Muscle layer of duodenum (tissue), 2 donors: ENCODE measurements around the gene CTIF.

Experiments
- H3K27ac ChIP-seq: one replicate; pipeline ENCODE4 v1.7.0; 2013; ENCODE audit warnings: mild to moderate bottlenecking, low read length
- H3K27me3 ChIP-seq: one replicate; pipeline ENCODE4 v1.7.0; 2013; ENCODE audit warnings: low read depth, mild to moderate bottlenecking, control low read depth, low read length
- H3K36me3 ChIP-seq, 2 donors: one replicate each; pipeline ENCODE4 v1.7.0; 2013; ENCODE audit warnings: low read length in 2 of 2, control low read depth in 1 of 2, mild to moderate bottlenecking in 1 of 2; ENCODE audit not compliant: insufficient read depth in 2 of 2, control insufficient read depth in 1 of 2
- H3K4me1 ChIP-seq, 2 donors: one replicate each; pipeline ENCODE4 v1.7.0; 2013; ENCODE audit warnings: low read length in 2 of 2, mild to moderate bottlenecking in 2 of 2, control low read depth in 1 of 2, moderate library complexity in 1 of 2; ENCODE audit not compliant: insufficient read depth in 2 of 2, control insufficient read depth in 1 of 2
- H3K4me3 ChIP-seq, 2 donors: one replicate each; pipeline ENCODE4 v1.7.0; 2013; ENCODE audit warnings: low read length in 2 of 2, low read depth in 1 of 2, mild to moderate bottlenecking in 1 of 2
- H3K9me3 ChIP-seq, 2 donors: one replicate each; pipeline ENCODE4 v1.7.0; 2013; ENCODE audit warnings: low read length in 2 of 2, control low read depth in 1 of 2, mild to moderate bottlenecking in 1 of 2; ENCODE audit not compliant: control insufficient read depth in 1 of 2
- donor health status: healthy.

The CTIF gene

GRCh38 chr18:48827291-48828193, 288.7 kb downstream of the CTIF start:
- H3K27ac ChIP-seq = peak overlapping the region; percentile 45
- H3K4me1 ChIP-seq = peaks cover 8 to 27% of the 10 kb centered on the region in 2 donors
- no peaks in the 10 kb centered on the region for H3K9me3 ChIP-seq
- peaks cover 0 to 3% of the 10 kb centered on the region in 2 donors for H3K36me3 ChIP-seq
- peak overlapping the region in 1 of 2 donors; percentile 26 for H3K4me3 ChIP-seq
- no peaks in the 10 kb centered on the region for H3K27me3 ChIP-seq

- peak overlapping the region; percentile 45 for H3K27ac ChIP-seq
- peak overlapping the region in 1 of 2 donors; percentile 26 for H3K4me3 ChIP-seq
- H3K4me1 ChIP-seq = peaks cover 12 to 27% of the 10 kb centered on the region in 2 donors
Measured at GRCh38 chr18:48828194-48828545, 289.3 kb downstream of the CTIF start.

DNA sequence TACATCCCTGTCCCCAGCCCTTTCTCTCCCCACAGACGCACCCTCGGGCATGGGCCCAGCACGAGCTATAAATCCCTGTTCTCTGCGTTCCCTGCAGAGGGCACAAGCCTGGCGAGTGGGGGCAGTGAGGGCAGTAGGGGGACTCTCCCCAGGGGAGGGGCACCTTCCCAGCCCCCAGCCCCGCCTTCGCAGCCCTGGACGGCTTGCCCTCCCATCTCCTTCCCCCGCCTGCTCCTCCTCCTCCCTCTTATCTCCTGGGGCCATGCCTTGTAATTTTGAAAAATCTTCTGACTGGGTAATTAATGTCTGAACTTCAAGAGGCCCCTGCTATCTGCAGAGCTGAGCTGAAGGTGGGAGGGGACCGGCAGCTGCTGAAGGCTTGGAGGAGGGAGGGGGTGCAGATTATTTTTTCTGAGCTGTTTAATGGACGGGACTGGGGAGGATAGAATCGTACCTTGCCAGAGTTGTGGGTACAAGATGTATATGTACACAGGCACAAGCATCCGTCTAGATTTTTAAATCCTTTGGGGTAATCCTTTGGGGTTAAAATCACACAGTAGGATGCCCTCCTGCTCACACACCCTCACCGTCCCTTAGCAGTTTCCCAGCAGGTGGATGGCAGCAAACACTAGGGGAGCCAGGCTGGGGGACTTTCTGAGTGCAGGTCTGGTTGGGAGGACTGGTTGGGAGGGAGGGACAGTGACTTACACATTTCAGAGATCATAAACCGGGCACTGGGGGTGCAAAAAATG, 290.0 kb downstream of the CTIF start:
- H3K27me3 ChIP-seq = no peaks in the 10 kb centered on the region
- peaks cover 0 to 6% of the 10 kb centered on the region in 2 donors for H3K36me3 ChIP-seq
- peaks cover 12 to 27% of the 10 kb centered on the region in 2 donors for H3K4me1 ChIP-seq
- H3K4me3 ChIP-seq = no peak overlapping the region
- H3K9me3 ChIP-seq = no peaks in the 10 kb centered on the region
- peak overlapping the region; percentile 45 for H3K27ac ChIP-seq

More at GRCh38 chr18:48828194-48828545, 289.3 kb downstream of the CTIF start:
- H3K36me3 ChIP-seq = peaks cover 0 to 6% of the 10 kb centered on the region in 2 donors
- H3K27me3 ChIP-seq = no peaks in the 10 kb centered on the region
- no peaks in the 10 kb centered on the region for H3K9me3 ChIP-seq

- H3K4me3 ChIP-seq = no peak overlapping the region
- H3K36me3 ChIP-seq = peaks cover 0 to 6% of the 10 kb centered on the region in 2 donors
- H3K9me3 ChIP-seq = no peaks in the 10 kb centered on the region
- no peaks in the 10 kb centered on the region for H3K27me3 ChIP-seq
- peaks cover 12 to 27% of the 10 kb centered on the region in 2 donors for H3K4me1 ChIP-seq
- no peak overlapping the region for H3K27ac ChIP-seq
Measured at GRCh38 chr18:48829443-48830149, 290.8 kb downstream of the CTIF start.

DNA sequence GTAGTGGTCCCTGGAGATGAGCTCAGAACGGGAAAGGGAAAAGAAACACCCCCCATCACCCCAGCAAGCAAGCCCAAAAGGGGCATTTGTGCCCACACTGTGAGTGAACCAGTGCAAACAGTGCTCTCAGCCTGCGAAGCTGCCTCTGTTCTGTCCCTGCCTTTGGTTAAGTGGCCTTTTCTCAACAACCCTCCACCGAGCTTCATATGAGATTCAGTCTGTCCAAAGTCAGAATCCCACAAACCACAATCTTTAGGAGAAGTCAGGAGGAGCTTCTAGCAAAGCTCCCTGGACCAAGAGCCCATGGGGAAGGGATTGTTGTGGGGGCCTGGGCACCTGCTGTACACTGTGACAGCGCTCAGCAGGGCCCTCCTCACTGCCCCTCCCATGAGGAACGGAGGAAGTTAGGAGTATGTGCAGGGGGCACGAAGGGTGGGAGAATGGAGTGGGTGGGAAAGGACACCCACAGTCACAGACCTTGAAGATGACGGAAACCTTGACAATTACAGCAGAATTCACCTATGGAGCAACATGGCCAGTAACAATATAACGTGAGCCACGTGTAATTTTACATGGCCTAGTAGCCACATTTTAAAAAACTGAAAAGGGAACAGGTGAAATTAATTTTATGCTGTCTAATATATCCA, 292.4 kb downstream of the CTIF start:
- H3K36me3 ChIP-seq = peaks cover 0 to 6% of the 10 kb centered on the region in 2 donors
- peaks cover 12 to 22% of the 10 kb centered on the region in 2 donors for H3K4me1 ChIP-seq
- no peaks in the 10 kb centered on the region for H3K9me3 ChIP-seq
- no peak overlapping the region for H3K27ac ChIP-seq
- H3K27me3 ChIP-seq = no peaks in the 10 kb centered on the region
- H3K4me3 ChIP-seq = no peak overlapping the region

GRCh38 chr18:48831802-48832201, 293.0 kb downstream of the CTIF start:
- H3K27ac ChIP-seq = no peak overlapping the region
- no peak overlapping the region for H3K4me3 ChIP-seq
- peaks cover 12 to 22% of the 10 kb centered on the region in 2 donors for H3K4me1 ChIP-seq
- H3K9me3 ChIP-seq = no peaks in the 10 kb centered on the region
- H3K27me3 ChIP-seq = no peaks in the 10 kb centered on the region
- peaks cover 0 to 6% of the 10 kb centered on the region in 2 donors for H3K36me3 ChIP-seq

DNA sequence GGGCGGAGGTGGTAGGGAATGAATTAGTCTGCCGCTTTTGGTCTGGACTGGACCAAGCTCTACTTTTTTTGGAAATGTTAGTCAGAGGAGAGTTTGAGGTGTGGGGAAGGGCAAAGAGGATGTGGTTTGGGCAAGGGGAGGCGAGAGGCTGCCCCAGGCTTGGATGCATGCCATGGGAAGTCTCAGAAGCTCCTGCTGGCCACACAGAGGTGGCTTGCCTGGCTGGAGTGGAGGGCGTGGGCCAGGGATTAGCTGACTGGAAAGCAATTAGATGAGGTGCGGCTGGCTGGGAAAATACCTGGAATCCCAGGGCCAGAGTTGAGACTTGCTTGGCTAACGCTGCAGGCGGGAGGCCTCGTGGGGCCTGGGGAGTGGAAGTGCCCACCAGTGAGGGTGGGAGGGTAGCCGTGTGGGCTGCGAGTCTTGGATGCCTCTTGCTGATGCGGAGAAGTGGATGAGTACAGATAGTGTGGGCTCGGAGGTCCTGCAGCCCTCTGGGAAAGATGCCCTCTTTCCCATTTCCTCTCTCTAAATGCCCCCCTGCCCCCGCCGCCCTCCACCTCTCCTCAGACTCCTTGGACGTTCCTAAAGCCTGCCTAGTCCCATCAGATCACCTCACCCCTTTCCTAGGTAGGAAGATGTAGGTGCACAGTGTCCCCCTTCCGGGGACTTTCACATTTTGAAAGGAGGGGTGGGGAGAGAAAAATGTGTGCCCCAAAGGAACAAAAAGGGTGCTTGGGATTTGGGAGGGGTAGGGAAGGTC, 294.3 kb downstream of the CTIF start:
- H3K4me1 ChIP-seq = peaks cover 10 to 18% of the 10 kb centered on the region in 2 donors

GRCh38 chr18:48833701-48834412, 295.0 kb downstream of the CTIF start:
- H3K27me3 ChIP-seq = no peaks in the 10 kb centered on the region
- H3K4me1 ChIP-seq = peaks cover 6 to 11% of the 10 kb centered on the region in 2 donors
- H3K4me3 ChIP-seq = no peak overlapping the region
- H3K9me3 ChIP-seq = no peaks in the 10 kb centered on the region
- peaks cover 0 to 6% of the 10 kb centered on the region in 2 donors for H3K36me3 ChIP-seq
- H3K27ac ChIP-seq = no peak overlapping the region

More for the DNA sequence above, 294.3 kb downstream of the CTIF start:
- Histone ChIP-seq H3K27ac (no peak overlapping the region), H3K27me3 (no peaks in the 10 kb centered on the region), H3K4me3 (no peak overlapping the region), H3K9me3 (no peaks in the 10 kb centered on the region), H3K36me3 (peaks cover 0 to 6% of the 10 kb centered on the region in 2 donors)

DNA sequence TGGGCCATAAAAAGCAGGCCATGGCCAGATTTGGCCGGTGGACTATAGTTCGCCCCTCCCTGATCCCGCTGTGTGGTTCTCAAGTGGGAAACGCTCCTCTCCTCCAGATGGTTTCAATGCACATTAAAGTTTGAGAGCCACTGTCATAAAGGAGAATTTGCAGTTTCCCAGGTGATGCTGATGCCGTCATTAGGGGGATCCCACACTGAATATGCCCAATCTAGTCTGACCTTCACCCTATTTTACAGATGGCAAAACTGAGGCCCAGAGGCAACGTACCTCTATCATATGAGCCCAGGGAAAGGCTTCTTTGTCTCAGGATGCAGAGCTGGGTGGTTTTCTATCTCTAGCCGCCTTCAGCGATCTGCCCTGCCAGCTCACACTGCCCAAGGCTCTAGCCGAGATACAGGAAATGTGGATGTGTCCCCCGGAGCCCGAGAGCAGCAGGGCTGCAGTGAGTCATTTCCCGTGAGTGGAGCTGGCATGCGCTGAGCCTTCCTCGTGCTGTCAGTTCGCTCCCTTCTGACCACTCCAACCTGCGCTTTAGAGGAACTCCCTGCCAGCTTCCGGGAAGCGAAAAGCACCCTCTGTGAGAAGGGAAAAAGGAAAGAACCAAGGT, 295.7 kb downstream of the CTIF start:
- no peak overlapping the region for H3K27ac ChIP-seq
- H3K27me3 ChIP-seq = no peaks in the 10 kb centered on the region
- H3K9me3 ChIP-seq = no peaks in the 10 kb centered on the region
- no peak overlapping the region for H3K4me3 ChIP-seq
- peaks cover 0 to 6% of the 10 kb centered on the region in 2 donors for H3K36me3 ChIP-seq
- peaks cover 4 to 6% of the 10 kb centered on the region in 2 donors for H3K4me1 ChIP-seq
